KOPT-K1 (cell line): ENCODE results near the gene IRAK3.
"Not testable (repeated sequence)": the region's sequence is repeated elsewhere in the genome, so short reads cannot be mapped to it uniquely, and the experiment has no call there.

ENCODE experiments used
- H3K27ac ChIP-seq: fragments of 200-600 bp; sonication (generic); 2 replicates; pipeline ENCODE4 v1.5.1; 2016; ENCODE audit warnings: antibody characterized with exemption, mild to moderate bottlenecking, low read depth, low read length; ENCODE audit not compliant: poor library complexity, severe bottlenecking
- H3K36me3 ChIP-seq: fragments of 200-600 bp; sonication (generic); 2 replicates; pipeline ENCODE4 v1.5.1; 2017; ENCODE audit warnings: antibody characterized with exemption, mild to moderate bottlenecking, low read length, moderate library complexity; ENCODE audit not compliant: insufficient read depth
- H3K9me3 ChIP-seq: fragments of 200-600 bp; sonication (generic); 2 replicates; pipeline ENCODE4 v1.5.1; 2017; ENCODE audit warnings: antibody characterized with exemption, low read length, mild to moderate bottlenecking; ENCODE audit not compliant: insufficient read depth, poor library complexity, severe bottlenecking

IRAK3 gene

DNA sequence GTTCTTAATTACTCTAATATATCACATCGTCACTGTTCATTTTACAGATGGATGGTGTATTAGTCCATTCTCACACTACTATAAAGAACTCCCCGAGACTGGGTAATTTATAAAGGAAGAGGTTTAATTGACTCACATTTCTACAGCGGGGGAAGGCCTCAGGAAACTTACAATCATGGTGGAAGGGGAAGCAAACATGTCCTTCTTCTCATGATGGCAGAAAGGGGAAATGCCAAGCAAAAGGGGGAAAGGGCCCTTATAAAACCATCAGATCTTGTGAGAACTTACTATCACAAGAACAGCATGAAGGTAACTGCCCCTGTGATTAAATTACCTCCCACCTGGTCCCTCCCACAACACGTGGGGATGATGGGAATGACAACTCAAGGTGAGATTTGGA is 25.7 kb upstream of the IRAK3 start:
- Histone ChIP-seq H3K9me3 (peaks cover 30% of the 10 kb centered on the region), H3K27ac (no peak overlapping the region), H3K36me3 (peaks cover 46% of the 10 kb centered on the region)

DNA sequence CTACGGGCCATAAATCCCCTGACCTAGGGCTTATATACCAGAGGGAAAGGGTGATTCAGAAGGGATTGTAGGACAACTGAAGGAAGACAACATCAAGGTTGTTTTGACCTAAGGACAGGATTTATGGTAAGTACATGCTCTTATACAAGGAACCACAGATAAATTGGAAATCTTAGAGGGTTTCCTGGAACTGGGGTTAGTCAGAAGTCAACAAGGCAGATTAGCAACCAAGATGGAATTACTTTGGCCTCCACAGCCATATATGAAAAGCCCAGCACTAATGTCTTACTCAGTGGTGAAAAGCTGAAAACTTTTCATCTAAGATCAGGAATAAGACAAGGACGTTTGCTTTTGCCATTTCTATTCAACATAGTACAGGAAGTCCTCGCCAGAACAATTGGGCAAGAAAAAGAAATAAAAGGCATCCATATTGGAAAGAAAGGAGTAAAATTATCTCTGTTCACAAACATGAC is 24.6 kb upstream of the IRAK3 start:
- Histone ChIP-seq H3K27ac (no peak overlapping the region), H3K36me3 (peaks cover 37% of the 10 kb centered on the region), H3K9me3 (peaks cover 30% of the 10 kb centered on the region)

DNA sequence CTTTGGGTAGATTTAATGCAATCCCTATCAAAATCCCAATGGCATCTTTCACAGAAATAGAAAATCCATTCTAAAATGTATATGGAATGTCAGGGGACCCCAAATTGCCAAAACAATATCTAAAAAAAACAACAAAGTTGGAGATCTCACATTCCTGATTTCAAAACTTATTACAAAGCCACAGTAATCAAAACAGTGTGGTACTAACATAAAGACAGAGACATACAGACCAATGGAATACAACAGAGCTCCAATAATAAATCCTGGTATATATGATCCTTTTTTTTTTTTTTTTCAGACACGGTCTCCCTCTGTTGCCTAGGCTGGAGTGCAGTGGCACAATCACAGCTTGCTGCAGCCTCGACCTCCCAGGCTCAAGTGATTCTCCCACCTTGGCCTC is 23.9 kb upstream of the IRAK3 start:
- Histone ChIP-seq H3K27ac (no peak overlapping the region), H3K9me3 (peaks cover 30% of the 10 kb centered on the region), H3K36me3 (peaks cover 30% of the 10 kb centered on the region)

DNA sequence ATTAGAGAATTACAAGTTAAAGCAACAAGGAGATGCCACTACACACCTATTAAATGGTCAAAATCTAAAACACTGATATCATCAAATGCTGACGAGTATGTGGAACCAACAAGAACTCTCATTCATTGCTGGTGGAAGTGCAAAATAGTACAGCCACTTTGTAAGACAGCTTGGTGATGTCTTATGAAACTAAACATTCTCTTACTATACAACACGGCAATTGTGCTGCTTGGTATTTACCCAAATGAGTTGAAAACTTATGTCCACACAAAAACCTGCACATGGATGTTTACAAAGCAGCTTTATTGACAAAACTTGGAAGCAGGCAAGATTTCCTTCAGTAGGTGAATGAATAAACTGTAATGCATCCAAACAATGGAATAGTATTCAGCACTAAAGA is 22.5 kb upstream of the IRAK3 start:
- H3K9me3 ChIP-seq = peaks cover 30% of the 10 kb centered on the region
- H3K36me3 ChIP-seq = peaks cover 28% of the 10 kb centered on the region

DNA sequence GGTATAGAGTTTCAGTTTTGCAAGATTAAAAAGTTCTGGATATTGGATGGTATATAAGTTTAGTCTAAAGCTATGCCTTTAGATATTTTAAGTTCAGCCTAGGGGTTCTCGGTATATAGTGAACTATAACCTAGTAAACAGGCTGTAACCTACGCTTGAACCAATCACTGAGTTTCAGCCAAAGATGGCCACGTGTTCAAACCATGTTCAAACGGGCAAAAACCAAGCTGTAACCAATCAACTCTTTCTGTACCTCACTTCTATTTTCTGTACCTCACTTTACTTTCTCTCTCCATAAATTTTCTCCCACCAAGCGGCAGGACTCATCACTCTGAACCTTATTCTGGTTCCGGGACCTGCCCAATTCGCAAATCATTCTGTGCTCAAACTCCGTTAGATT is 20.6 kb upstream of the IRAK3 start:
- Histone ChIP-seq H3K36me3 (peaks cover 28% of the 10 kb centered on the region), H3K27ac (peak overlapping the region; percentile 97), H3K9me3 (peaks cover 30% of the 10 kb centered on the region)

More for the DNA sequence above, 22.5 kb upstream of the IRAK3 start:
- H3K27ac ChIP-seq = no peak overlapping the region

DNA sequence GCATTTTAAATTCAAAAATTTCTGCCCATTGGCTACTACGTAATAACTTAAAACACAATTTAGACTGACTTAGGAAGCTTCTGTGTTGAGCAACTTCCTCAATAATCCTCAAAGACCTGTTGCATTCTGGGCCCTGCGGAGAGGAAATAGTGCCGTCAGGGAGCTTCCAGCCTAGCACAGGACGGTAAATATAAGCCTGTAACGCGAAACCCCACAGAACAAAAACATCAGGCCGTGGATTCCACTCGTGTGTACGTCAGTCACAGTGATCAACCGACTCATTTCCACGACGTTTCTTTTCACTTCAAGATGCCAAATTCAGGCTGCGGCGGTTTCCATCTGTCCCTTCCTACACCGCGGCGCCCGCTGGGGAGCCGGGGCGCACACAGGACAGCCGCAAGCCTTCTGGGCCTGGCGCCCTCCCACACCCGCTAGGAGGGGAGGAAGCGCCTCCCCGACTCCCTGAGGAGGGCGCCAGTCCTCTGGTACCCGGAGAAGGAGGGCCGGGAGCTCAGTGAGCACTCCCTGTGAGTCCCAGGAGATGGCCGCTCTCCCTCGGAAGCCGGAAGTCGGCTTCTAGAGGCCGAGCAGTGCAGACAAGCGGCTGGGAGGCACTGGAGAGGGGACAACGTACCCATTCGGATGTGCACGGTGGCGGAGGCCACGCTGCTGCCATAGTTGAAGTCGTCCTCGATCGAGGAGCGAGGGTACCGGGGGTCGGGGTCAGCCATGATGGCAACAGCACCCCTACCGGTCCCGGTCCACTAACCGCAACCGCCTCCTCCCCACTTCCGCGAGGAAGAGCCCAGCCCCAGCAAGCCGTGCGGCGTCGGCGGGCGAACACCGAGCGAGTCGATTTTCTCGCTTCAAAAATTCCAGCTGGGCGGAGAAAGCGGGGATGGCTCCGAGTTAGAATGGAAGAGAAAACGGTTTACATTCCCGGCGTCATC is 19.5 kb upstream of the IRAK3 start, which contains the start of gene TMBIM4:
TMBIM4 (minus strand) TSS at position 776 of the 950 bp plus-strand sequence; CDS start at position 731, 45 bp downstream.
- H3K9me3 ChIP-seq = peaks cover 32% of the 10 kb centered on the region
- peak within 1 kb of the TSS; percentile 97 for H3K27ac ChIP-seq
- peaks cover 28% of the 10 kb centered on the region for H3K36me3 ChIP-seq

DNA sequence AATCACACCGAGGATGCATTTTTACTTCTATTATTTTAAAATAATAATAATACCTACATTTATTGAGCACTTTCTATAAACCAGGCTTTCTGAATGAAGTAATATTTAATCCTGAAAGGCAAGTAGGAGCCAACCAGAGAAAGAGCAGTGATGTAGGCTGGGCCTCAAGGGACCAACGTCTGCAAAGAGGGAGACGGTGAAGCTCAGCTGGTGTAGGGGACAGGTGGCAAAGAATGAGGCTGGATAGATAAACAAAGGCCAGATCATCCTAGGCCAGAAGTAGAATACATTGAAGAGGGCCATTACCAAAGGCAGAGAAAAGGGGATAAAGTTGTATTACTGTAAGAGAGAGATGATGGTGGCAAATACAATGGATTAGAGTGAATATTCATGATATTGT is 18.4 kb upstream of the IRAK3 start:
- peak overlapping the region; percentile 97 for H3K27ac ChIP-seq
- peaks cover 20% of the 10 kb centered on the region for H3K36me3 ChIP-seq
- peaks cover 23% of the 10 kb centered on the region for H3K9me3 ChIP-seq

DNA sequence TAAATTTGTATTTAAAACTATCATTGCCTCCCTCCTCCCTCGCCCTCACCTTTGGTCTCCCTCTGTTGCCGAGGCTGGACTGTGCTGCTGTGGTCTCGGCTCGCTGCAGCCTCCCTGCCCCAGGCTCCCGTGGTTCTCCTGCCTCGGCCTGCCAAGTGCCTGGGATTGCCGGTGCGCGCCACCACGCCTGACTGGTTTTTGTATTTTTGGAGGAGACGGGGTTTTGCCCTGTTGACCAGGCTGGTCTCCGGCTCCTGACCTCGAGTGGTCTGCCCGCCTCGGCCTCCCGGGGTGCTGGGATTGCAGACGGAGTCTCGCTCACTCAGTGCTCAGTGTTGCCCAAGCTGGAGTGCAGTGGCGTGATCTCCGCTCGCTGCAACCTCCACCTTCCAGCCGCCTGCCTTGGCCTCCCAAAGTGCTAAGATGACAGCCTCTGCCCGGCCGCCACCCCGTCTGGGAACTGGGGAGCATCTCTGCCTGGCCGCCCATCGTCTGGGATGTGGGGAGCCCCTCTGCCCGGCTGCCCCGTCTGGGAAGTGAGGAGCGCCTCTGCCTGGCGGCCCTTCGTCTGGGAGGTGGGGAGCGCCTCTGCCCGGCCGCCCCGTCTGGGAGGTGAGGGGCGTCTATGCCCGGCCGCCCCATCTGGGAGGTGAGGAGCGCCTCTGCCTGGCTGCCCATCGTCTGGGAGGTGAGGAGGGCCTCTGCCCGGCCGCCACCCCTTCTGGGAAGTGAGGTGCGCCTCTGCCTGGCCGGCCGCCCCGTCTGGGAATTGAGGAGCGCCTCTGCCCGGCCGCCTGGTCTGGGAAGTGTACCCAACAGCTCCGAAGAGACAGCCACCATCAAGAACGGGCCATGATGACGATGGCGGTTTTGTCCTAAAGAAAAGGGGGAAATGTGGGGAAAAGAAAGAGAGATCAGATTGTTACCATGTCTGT is 14.4 kb upstream of the IRAK3 start:
- H3K27ac ChIP-seq, H3K9me3 ChIP-seq, H3K36me3 ChIP-seq: not testable (repeated sequence)

DNA sequence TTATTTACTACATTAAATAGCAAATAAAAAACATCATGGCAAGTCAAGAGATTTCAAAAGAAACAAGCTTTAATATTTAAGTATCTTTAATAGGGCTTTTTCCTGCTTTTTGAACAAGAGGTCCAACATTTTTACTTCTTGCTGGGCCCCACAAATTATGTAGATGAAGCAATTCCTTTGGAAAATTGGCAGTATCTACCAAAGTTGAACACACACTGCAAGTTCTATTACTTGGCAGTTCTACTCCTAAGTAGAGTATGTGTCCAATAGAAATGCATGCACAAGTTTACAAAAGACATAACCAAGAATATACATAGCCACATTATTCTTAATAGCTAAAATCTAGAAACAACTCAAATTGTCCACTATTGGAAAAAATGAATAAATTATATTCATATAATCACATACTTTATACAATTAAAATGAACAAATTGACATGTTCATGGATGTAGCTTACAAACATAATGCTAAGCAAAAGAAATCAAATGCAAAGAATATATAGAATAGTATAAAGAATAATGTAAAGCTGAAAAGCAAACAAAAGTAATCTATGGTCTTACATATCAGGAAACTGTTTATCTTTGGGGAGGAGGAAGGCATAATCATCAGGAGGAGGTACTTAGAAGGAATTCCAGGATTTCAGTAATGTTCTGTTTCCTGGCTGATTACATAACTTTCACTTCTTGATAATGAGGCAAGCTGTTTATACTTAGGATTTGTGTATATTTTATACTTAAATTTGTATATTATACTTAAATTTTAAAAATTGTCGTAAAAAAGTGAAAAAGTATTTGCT is 12.7 kb upstream of the IRAK3 start:
- Histone ChIP-seq H3K36me3 (no peaks in the 10 kb centered on the region), H3K27ac (no peak overlapping the region)

DNA sequence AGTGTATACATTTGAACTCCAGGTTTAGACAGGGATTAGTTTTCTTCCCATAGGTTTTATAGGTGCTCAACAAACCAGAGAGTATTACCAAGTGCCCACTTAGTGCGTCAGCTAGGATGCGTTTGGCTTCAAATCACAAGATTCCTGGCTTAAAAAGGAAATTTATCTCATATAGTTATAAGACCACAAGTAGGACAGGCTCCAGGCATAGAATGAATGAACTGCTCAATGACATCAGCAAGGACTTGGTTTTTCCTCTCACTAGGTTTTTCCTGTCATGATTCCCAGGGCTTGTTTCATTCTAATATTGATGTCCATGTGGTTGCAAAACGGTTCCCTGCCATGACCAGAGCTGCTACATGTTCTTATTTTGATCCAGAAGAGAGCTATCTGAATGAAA is 6.1 kb upstream of the IRAK3 start:
- no peaks in the 10 kb centered on the region for H3K9me3 ChIP-seq
- H3K27ac ChIP-seq = no peak overlapping the region
- no peaks in the 10 kb centered on the region for H3K36me3 ChIP-seq

More for the DNA sequence above, 12.7 kb upstream of the IRAK3 start:
- peaks cover 10% of the 10 kb centered on the region for H3K9me3 ChIP-seq

DNA sequence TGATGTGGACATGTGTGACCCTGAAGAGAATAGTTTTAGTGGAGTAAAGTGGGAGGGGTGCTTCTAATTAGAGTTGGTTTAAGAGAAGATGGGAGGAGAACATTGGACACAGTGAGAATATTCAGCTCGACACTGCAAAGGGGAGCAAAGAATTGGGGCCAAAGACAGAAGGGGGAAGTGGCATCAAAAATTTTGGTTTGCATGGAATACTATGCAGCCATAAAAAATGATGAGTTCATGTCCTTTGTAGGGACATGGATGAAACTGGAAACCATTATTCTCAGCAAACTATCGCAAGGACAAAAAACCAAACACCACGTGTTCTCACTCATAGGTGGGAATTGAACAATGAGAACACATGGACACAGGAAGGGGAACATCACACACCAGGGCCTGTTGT is 4.2 kb upstream of the IRAK3 start:
- not testable (repeated sequence) for H3K27ac ChIP-seq, H3K36me3 ChIP-seq, H3K9me3 ChIP-seq

DNA sequence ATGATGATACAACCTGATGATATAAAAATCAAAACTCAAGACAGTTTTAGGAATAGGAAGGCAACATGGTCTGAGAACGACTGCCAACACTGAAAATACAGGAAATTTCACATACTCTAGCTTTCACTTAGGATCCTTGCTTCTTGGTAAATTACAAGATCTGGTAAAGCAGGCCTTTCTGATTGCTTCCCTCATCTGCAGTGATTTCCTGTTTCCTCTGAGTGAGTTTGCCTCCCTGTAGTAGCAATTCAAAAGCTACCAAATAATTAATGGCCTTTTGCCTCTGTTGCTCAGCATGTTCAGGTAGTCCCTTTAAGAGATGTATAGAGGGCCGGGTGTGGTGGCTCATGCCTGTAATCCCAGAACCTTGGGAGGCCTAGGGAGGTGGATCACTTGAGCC is 2.0 kb upstream of the IRAK3 start:
- Histone ChIP-seq H3K36me3 (no peaks in the 10 kb centered on the region), H3K27ac (no peak overlapping the region), H3K9me3 (no peaks in the 10 kb centered on the region)

DNA sequence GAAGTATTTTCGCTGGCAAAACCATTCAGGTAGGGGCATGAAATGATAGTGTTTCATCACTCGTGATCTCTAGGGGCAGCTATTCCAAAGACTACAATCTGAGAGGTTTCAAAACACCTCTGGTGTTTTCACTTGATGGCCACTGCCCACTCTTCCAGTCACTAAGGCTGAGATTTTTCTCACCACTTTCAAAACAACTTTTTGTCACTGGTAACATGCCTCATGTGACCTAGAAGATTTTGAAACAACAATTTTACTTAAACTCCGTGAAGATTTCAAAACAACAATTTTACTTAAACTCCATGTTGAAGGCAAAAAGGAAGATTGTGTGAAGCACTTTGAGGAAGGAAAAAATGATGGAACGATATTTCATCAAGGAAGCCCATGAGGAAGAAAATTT is 1.2 kb upstream of the IRAK3 start:
- Histone ChIP-seq H3K27ac (no peak overlapping the region), H3K36me3 (no peaks in the 10 kb centered on the region), H3K9me3 (no peaks in the 10 kb centered on the region)

DNA sequence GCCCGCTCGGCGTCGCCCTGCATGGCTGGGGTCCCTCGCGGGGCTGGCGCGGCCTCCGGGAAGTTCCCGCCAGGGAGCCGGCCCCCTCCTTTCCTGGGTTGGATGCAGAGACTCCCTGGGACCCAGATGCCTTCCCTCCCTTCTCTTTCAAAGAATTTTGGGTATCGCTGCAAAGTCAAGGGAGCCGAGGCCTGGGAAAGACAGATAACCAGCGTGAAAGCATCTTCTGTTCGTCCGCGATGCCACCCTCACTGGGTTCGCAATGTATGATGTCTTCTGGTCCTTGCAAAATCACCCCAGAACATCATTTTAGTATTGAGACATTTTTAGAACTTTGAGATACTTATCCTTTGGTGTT is 451 bp downstream of the IRAK3 start:
- Histone ChIP-seq H3K36me3 (no peaks in the 10 kb centered on the region), H3K9me3 (no peaks in the 10 kb centered on the region), H3K27ac (no peak overlapping the region)
